Esophagus muscularis mucosa (tissue), 3 donors: Measurements from ENCODE around the gene TRIM36.

Experiments used
- CTCF ChIP-seq, 3 experiments: fragments of 200-600 bp in 2 of 3; fragments of 450-650 bp in 1 of 3; sonication (generic) in 2 of 3; IDR thresholded peaks; one replicate each; pipeline ENCODE4 v1.5.1; 2017 to 2019; ENCODE audit warnings: antibody characterized with exemption in 3 of 3, mild to moderate bottlenecking in 2 of 3, moderate library complexity in 1 of 3
- POLR2A ChIP-seq: fragments of 450-650 bp; IDR thresholded peaks from one replicate; pipeline ENCODE4 v1.6.1; 2017; ENCODE audit warnings: antibody characterized with exemption, moderate library complexity, mild to moderate bottlenecking, low read depth
- POLR2AphosphoS5 ChIP-seq, 2 donors: sonication (generic); formaldehyde crosslinking; IDR thresholded peaks; one replicate each; pipeline ENCODE4 v1.6.1; 2017; ENCODE audit warnings: antibody characterized with exemption in 2 of 2

GRCh38 chr5:115124741-115125140, 45.0 kb downstream of the TRIM36 start:
- TF ChIP-seq POLR2AphosphoS5 (IDR thresholded peaks at IDR 0.05) (no peak), CTCF (IDR thresholded peaks at IDR 0.05) (no peak), POLR2A (no peak)
